AG09319 (cell line): ENCODE data around the gene RDH16.

Experiments
- DNase-seq: peaks from one replicate; pipeline ENCODE4 v3.0.0-alpha.2; 2010; ENCODE audit warnings: low read depth; ENCODE audit errors: extremely low read depth
- TF ChIP-seq, protein P1 (sequence below): IDR thresholded peaks from 2 replicates; pipeline ENCODE4 v1.5.1; 2011; ENCODE audit warnings: low read depth, mild to moderate bottlenecking, inconsistent platforms, low read length, moderate library complexity

RDH16 gene

DNA sequence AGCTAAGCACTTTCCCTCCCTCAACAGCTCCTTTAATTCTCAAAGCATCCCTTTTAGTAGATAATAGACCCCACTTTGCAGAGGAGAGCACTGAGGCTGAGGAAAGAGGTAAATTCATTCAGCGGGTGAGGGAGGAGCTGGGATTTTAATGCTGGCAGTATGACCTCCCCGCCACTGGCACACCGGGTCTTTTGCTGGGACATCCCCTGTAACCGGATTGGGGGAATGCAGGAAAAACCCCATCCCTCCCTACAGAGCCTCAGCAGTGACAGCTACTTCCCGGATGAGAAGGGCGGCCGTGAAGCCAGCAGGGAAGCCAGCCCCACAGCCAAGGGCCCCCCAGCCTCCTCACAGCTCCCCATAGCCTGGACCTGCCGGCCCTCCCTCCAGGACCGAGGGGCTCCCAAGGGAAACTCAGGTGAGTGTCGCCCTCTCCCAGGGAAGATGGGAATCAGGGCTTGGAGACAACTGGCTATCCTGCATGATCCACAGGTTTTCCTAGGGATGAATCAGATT is 36.9 kb upstream of the RDH16 start:
- TF ChIP-seq, protein P1, sequence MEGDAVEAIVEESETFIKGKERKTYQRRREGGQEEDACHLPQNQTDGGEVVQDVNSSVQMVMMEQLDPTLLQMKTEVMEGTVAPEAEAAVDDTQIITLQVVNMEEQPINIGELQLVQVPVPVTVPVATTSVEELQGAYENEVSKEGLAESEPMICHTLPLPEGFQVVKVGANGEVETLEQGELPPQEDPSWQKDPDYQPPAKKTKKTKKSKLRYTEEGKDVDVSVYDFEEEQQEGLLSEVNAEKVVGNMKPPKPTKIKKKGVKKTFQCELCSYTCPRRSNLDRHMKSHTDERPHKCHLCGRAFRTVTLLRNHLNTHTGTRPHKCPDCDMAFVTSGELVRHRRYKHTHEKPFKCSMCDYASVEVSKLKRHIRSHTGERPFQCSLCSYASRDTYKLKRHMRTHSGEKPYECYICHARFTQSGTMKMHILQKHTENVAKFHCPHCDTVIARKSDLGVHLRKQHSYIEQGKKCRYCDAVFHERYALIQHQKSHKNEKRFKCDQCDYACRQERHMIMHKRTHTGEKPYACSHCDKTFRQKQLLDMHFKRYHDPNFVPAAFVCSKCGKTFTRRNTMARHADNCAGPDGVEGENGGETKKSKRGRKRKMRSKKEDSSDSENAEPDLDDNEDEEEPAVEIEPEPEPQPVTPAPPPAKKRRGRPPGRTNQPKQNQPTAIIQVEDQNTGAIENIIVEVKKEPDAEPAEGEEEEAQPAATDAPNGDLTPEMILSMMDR, result no peak

DNA sequence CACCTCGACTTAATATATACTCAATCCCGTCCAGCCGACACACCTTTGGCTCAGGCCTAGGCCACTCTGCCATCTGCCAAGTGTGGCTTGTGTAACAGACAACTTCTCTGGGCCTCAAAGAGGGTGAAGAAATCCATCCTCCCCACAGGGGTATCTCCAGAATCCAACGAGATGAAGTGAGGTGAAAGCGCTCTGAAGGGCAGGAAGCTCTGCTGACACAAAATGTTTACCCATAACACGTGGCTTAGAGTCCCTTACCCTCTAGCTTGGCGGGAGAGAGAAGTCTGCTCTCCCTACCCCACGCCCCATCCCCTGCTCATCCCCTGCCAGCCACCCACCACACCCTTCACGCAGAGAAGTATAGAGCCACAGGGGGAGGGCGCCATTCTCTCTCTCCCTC is 35.9 kb upstream of the RDH16 start:
- DNase-seq, result no peak
- TF ChIP-seq, protein P1, result no peak

More for the DNA sequence above, 36.9 kb upstream of the RDH16 start:
- DNase-seq, result no peak

- DNase-seq, result no peak
- TF ChIP-seq, protein P1, result no peak
Measured at GRCh38 chr12:56991319-56992246, 34.2 kb upstream of the RDH16 start.

GRCh38 chr12:56990648-56991318 is 33.4 kb upstream of the RDH16 start:
- DNase-seq, result no peak
- TF ChIP-seq, protein P1, result no peak

GRCh38 chr12:56989861-56990610 is 32.6 kb upstream of the RDH16 start:
- DNase-seq, result no peak
- TF ChIP-seq, protein P1, result no peak

GRCh38 chr12:56988207-56988739 is 30.9 kb upstream of the RDH16 start:
- TF ChIP-seq, protein P1, result no peak
- no peak for DNase-seq
